GM12891 (cell line): Measurements from ENCODE around the gene GJC2.

ENCODE experiments used
- DNase-seq: peaks from one replicate; pipeline ENCODE4 v3.0.0; 2011; ENCODE audit warnings: low spot score; ENCODE audit not compliant: insufficient read length
- FAIRE-seq: peaks from 2 replicates; lab custom pipeline; 2011; peaks lifted over from hg19 to GRCh38; lab: Jason Lieb, UNC
- PAX5 ChIP-seq: IDR thresholded peaks from 2 replicates; pipeline ENCODE4 v1.6.1; 2011; ENCODE audit warnings: low read length, moderate library complexity, mild to moderate bottlenecking; ENCODE audit not compliant: insufficient read depth, severe bottlenecking
- POLR2A ChIP-seq: IDR thresholded peaks from 2 replicates; pipeline ENCODE4 v1.6.1; 2011; ENCODE audit warnings: low read depth, low read length, control low read depth
- POLR2AphosphoS5 ChIP-seq: IDR thresholded peaks from 2 replicates; pipeline ENCODE4 v1.6.1; 2011; ENCODE audit warnings: low read depth, low read length, control low read depth
- POU2F2 ChIP-seq: IDR thresholded peaks from 2 replicates; pipeline ENCODE4 v1.6.1; 2011; ENCODE audit warnings: low read depth, mild to moderate bottlenecking, control low read depth, low read length, moderate library complexity
- SPI1 ChIP-seq: IDR thresholded peaks from 2 replicates; pipeline ENCODE4 v1.6.1; 2011; ENCODE audit warnings: low read depth, low read length, control low read depth
- TAF1 ChIP-seq: IDR thresholded peaks from 2 replicates; pipeline ENCODE4 v1.6.1; 2011; ENCODE audit warnings: low read depth, low read length, control low read depth

The GJC2 gene

GRCh38 chr1:228134591-228134990 lies 15.1 kb upstream of the GJC2 start:
- no peak for DNase-seq
- TF ChIP-seq TAF1 (no peak), PAX5 (no peak), POLR2A (no peak), POU2F2 (no peak), POLR2AphosphoS5 (no peak), SPI1 (no peak)
- no peak for FAIRE-seq

GRCh38 chr1:228136901-228137300 lies 12.8 kb upstream of the GJC2 start:
- DNase-seq: peak; percentile 8
- no peak for FAIRE-seq
- no peak for TF ChIP-seq POU2F2
- no peak for TF ChIP-seq SPI1
- TF ChIP-seq POLR2AphosphoS5: no peak
- no peak for TF ChIP-seq TAF1
- no peak for TF ChIP-seq PAX5
- no peak for TF ChIP-seq POLR2A

GRCh38 chr1:228139406-228139930 lies 10.3 kb upstream of the GJC2 start:
- FAIRE-seq (no peak), DNase-seq (no peak)
- peak; percentile 42; the same call in 1 of the 2 replicates for TF ChIP-seq TAF1
- no peak; the same call in 1 of the 2 replicates for TF ChIP-seq POLR2AphosphoS5

- TF ChIP-seq PAX5 (no peak), POLR2AphosphoS5 (peak; percentile 76), SPI1 (no peak), TAF1 (peak; percentile 39; the same call in 1 of the 2 replicates), POU2F2 (0 out of 2 replicates have a peak, but pooled peaks have one; percentile 39), POLR2A (peak; percentile 71)
- peak; percentile 97 for DNase-seq
- peak; percentile 100 for FAIRE-seq
Measured at GRCh38 chr1:228139931-228140723, 9.6 kb upstream of the GJC2 start, which contains the start of gene GUK1. Gene GUK1 (plus strand): TSS chr1:228140279. CDS start chr1:228140303, 24 bp downstream.

GRCh38 chr1:228140724-228141225 lies 9.0 kb upstream of the GJC2 start:
- no peak for DNase-seq
- TF ChIP-seq TAF1: no peak
- no peak for TF ChIP-seq PAX5
- no peak for TF ChIP-seq POLR2A
- TF ChIP-seq SPI1: no peak
- TF ChIP-seq POU2F2: no peak
- no peak for TF ChIP-seq POLR2AphosphoS5
- no peak for FAIRE-seq

GRCh38 chr1:228141226-228142044 lies 8.3 kb upstream of the GJC2 start:
- TF ChIP-seq POLR2A: no peak
- TF ChIP-seq POLR2AphosphoS5: no peak
- peak; percentile 56 for DNase-seq
- no peak for FAIRE-seq

- TF ChIP-seq SPI1: no peak
- no peak for TF ChIP-seq POU2F2
- no peak for TF ChIP-seq POLR2A
- no peak for TF ChIP-seq PAX5
- no peak for TF ChIP-seq TAF1
- TF ChIP-seq POLR2AphosphoS5: no peak
- FAIRE-seq (no peak), DNase-seq (no peak)
Measured at GRCh38 chr1:228142155-228142691, 7.5 kb upstream of the GJC2 start.

- DNase-seq: no peak
- no peak for FAIRE-seq
Measured at GRCh38 chr1:228142701-228143136, 7.0 kb upstream of the GJC2 start.

More at GRCh38 chr1:228142701-228143136, 7.0 kb upstream of the GJC2 start:
- TF ChIP-seq SPI1 (no peak), TAF1 (no peak), POU2F2 (no peak), POLR2AphosphoS5 (no peak), PAX5 (no peak), POLR2A (no peak)
